ENCODE measurements around the gene MAD1L1. TPM values are rescaled to one million over a fixed set of nuclear protein-coding genes. Genes with fewer than 3 reads are reported as not detected.

The MAD1L1 gene
- total RNA-seq, 4 donors from 2014 or later = 18.4 to 39.1 (median 25.7) TPM

- no peak for TF ChIP-seq CTCF (IDR thresholded peaks at IDR 0.05)
- ATAC-seq (ENCODE audit: low FRiP score) (no peak), DNase-seq (ENCODE audit: low spot score) (no peak)
These were observed 177.8 kb downstream of the MAD1L1 start for GRCh38 chr7:2054927-2055326.

DNA sequence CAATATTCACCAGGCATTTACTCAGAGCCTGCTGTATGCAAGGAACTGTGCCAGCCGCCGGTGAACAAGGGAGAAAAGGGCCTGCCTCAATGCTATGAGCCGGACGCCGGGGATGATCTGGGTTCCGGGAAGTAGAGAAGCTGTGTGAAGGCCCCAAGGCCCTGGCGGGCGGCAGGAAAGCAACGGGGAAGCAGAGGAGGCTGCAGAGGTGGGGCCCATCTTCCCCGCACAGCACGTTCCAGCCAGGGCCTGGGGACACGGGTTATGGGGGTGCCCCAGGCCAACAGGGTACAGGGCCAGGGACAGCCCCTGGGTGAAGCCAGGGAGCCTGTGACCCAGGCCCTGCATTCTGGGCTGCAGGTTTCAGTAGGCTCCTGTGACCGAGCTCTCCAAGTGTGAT lies 179.3 kb downstream of the MAD1L1 start:
- DNase-seq (ENCODE audit: low spot score) (no peak), ATAC-seq (ENCODE audit: low FRiP score) (no peak)
- TF ChIP-seq CTCF (IDR thresholded peaks at IDR 0.05) = no peak

DNA sequence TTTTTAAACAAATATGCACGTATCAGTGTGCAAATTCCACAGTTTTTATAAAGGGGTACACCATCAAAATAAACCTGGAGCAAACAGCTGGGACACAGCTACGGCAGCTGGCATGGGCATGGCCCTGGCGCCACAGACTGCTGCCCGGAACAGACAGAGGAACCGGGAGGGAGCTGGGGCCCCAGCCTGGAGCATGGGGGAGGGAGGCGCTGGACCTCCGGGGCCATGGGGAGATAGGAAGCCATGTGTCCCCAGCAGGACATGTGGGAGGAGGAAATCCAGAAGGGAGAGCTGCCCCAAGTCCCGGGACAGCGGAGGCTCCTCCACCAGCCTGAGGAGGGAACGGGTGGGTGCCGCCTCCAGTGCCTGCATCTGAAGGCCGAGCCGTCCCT lies 180.1 kb downstream of the MAD1L1 start:
- no peak for ATAC-seq (ENCODE audit: low FRiP score)
- TF ChIP-seq CTCF (IDR thresholded peaks at IDR 0.05) = no peak
- DNase-seq (ENCODE audit: low spot score) = no peak

DNA sequence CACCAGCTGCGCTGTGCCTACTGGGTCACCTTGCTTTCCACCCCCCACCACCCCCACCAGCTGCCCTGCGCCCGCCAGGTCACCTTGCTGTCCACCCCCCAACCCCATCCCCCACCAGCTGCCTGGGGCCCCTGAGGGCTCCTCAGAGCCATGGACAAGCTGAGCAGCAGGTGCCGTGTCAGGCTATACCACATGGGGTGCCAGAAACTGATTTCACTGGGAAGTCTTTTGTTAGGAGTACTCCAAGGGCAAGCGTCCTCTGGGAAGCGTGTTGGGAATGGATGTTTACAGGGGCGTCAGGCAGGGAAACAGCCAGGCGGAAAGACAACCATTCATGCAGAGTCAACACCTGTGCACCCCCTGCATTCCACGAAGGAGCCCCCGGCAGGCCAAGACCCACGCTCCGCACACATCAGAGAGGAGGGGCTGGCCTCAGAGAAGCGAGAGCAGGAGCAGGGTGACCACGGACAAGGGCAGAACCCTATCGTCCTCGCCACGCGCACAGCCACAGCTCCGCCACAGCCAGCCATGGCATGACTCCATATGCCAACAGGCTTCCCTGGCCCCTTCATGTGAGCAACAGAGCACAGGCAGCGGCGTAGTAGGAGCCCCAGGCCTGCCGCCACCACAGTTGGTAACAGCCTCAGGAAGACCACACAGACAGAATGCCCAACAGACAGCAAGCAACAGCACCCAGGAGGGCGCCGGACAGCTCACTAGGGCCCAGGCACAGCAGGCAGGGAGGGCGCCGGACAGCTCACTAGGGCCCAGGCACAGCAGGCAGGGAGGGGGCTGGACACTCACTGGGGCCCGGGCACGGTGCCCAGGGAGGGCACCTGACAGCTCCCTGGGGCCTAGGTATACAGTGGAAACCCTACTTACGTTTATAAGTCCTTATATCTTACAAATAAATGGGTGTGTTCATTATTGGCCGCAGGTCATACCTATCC lies 180.8 kb downstream of the MAD1L1 start:
- TF ChIP-seq CTCF (IDR thresholded peaks at IDR 0.05) = no peak
- DNase-seq (ENCODE audit: low spot score) (no peak), ATAC-seq (ENCODE audit: low FRiP score) (no peak)

DNA sequence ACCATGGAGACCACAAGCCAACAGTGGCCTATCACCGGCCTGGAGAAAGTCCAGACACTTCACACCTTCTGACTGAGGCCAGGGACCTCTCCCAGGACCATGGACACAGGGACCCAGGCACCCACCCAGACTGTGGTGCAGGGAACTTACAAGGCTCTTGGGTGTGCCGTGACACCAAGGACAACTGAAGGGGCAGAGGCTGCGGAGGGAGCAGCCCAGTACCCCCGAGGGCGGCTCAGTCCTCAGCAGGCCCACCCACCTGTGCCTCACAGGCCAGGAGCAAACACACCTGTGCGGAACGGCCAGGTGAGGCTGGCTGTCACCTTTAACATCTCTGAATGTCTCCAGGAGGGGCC lies 182.3 kb downstream of the MAD1L1 start:
- ATAC-seq (ENCODE audit: low FRiP score) (no peak), DNase-seq (ENCODE audit: low spot score) (no peak)
- no peak for TF ChIP-seq CTCF (IDR thresholded peaks at IDR 0.05)

GRCh38 chr7:2049782-2050510 lies 182.8 kb downstream of the MAD1L1 start:
- DNase-seq (ENCODE audit: low spot score) (no peak), ATAC-seq (ENCODE audit: low FRiP score) (no peak)
- TF ChIP-seq CTCF (IDR thresholded peaks at IDR 0.05) = no peak
